ENCODE data around the gene OLFML2B.
A peak's percentile ranks its signal among the peaks of the same experiment; 100 is the strongest.

Gene OLFML2B

GRCh38 chr1:161943737-161944136, 79.9 kb downstream of the OLFML2B start:
- DNase-seq, result no peak

GRCh38 chr1:161941726-161942436, 81.8 kb downstream of the OLFML2B start:
- DNase-seq, result no peak

GRCh38 chr1:161940866-161941591, 82.6 kb downstream of the OLFML2B start:
- no peak for DNase-seq

GRCh38 chr1:161936786-161937185, 86.9 kb downstream of the OLFML2B start:
- DNase-seq, result no peak

GRCh38 chr1:161935264-161935663, 88.4 kb downstream of the OLFML2B start:
- no peak for DNase-seq

GRCh38 chr1:161933592-161934588, 89.8 kb downstream of the OLFML2B start:
- DNase-seq, result peak; percentile 1 to 47
